Fibroblast of skin of left quadriceps (primary cell): ENCODE data around the gene KHSRP.
"Not testable (repeated sequence)": the region's sequence is repeated elsewhere in the genome, so short reads cannot be mapped to it uniquely, and the experiment has no call there.

Source experiments
- DNase-seq, 2 experiments: peaks; one replicate each; pipeline ENCODE4 v3.0.0-alpha.2; 2013; ENCODE audit warnings: low read depth in 2 of 2

KHSRP gene

GRCh38 chr19:6418562-6418932 is 6.1 kb downstream of the KHSRP start:
- DNase-seq = no peak

DNA sequence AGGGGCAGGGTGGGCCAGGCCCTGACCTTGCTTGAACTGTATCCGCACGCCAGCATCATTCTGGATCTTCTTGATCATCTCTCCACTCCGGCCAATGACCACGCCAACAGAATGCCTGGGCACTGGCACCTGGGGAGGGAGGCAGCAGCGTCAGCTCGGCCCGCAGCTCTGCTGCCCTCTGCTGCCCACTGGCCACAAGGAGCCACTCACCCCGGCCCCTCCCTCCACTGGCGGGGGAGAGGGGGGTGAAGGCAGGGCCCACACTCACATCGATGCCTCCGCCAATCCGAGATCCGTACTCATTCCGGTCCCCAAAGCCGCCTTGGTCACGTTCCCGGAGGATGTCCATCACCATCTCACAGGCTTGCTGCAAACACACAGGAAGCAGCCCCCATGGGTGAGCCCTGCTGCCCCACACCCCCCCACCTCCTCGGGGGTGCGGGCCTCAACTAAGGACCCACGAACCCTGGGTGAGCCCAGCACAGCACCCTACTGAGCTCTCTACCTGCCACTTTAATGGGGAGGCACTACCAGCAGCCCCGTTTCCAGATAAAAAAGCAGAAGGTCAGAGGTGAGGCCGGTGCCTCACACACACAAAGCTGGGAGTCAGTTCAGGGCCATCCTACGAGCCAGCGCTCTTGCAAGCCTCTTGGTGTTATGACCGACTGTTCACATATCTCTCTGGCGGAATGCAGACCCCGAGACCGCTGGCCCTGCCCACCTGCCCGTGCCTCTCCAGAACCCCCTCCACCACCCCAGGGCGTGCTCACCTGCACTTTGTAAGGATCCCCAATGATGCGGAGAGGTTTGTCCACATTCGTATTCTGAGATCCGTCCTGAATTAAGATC is 6.7 kb downstream of the KHSRP start:
- DNase-seq = no peak

GRCh38 chr19:6416658-6417405 is 7.8 kb downstream of the KHSRP start:
- no peak for DNase-seq

GRCh38 chr19:6415591-6416190 is 8.9 kb downstream of the KHSRP start:
- no peak for DNase-seq

- DNase-seq = no peak
Observed at GRCh38 chr19:6414793-6415590, 9.6 kb downstream of the KHSRP start.

- DNase-seq = no peak
Observed at GRCh38 chr19:6413721-6414643, 10.6 kb downstream of the KHSRP start.

- no peak for DNase-seq
Observed at GRCh38 chr19:6413291-6413690, 11.3 kb downstream of the KHSRP start.

DNA sequence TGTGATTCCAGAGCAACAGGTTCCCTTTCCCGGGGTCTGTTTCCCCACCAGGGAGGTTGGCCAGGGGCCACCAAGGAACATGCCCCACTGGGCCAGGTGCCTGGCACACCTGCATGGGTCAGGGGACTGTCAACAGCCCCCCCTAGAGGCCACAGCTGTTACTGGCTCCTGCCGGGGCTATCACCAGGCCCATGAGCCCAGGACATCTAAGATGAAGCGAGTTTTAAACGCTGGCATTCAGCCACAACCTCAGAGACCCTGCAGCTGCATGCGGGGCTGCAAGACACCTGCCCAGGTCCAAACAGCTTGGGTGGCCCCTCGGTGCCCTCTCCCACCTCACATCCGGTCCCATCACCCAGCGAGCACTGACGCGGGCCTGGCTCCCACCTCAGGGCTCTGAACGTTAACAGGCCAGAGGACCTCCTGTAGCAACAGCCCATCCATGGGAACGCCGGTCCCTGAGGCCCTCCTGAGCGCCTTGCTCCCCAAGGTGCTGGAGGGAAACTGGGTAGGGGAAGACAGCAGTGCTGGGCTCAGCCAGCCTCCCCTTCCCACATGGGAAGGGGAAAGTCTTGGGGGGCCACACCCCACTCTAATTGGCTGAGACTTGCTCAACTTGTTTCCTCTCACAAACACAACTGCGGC is 12.0 kb downstream of the KHSRP start:
- no peak for DNase-seq

GRCh38 chr19:6412061-6412446 is 12.6 kb downstream of the KHSRP start:
- DNase-seq = no peak

- DNase-seq = no peak
Observed at GRCh38 chr19:6409346-6409745, 15.3 kb downstream of the KHSRP start.

DNA sequence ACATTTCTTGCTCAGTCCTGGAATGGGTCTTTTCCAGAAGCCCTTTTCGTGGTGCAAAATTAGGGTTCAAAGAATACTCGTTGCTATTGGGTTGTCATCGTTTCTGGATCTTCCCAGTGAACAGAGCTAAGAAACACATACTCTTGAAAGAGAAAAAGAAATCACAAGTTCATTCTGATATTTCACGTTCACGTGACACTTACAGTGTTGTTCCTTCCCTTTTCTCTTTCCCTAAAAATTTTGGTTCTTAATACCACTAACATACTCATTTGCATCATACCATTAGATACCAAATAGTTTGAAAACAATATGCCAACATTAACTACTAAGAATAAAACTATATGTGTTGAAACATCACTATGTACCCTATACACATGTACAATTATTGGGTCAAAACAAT is 18.2 kb downstream of the KHSRP start:
- no peak for DNase-seq

DNA sequence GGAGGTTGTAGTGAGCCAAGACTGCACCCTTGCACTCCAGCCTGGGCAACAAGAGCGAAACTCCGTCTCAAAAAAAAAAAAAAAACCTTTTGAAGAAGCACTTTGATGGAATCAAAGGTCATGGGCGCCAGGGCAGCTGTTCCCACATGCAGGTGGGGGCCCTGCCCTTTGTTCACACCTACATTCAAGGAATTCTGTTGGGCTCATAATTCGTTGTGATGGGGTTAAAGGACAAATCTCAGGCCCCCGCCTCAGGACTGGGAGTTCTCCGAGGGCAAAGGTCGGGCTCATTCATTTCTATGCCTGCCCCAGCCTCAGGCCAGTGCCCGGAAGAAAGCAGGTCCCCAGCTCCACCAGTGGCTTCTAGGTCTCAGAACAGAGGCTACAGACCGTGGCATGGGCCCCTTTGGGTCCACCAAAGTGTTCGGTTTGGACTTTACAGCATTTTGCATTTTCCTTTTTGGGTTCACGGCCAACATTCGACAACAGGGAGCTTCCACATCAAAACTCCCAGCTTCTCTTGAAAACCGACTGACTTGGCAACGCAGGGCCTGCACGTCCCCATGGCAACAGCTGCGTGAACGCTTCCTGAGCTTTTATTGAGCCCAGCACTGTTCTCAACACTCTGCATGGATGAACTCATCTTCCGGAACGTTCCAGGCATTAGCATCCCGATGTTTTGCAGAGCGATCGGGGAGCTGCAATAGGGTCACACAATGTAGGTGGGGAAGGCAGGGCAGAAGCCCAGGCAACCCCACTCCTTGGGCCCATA is 21.6 kb downstream of the KHSRP start:
- peak; percentile 55 for DNase-seq

DNA sequence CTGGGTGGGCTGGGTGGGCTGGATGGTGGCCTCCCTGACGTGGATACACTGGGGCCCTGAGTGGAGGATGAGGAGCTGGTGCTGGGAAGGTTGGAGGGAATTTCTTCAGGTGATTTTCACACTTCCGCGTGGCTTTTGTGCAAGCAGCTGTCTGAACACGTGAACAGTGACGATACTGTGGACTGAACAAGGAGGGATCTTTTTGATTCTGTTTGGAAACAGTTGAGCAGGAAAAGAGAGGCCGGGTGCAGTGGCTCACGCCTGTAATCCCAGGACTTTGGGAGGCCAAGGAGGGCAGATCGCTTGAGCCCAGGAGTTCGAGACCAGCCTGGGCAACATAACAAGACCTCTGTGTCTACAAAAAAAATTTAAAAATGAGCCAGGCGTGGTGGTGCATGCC is 22.6 kb downstream of the KHSRP start:
- DNase-seq = no peak

- DNase-seq = not testable (repeated sequence)
Observed at GRCh38 chr19:6400062-6400944, 24.3 kb downstream of the KHSRP start.

GRCh38 chr19:6396305-6396704 is 28.3 kb downstream of the KHSRP start:
- no peak for DNase-seq

DNA sequence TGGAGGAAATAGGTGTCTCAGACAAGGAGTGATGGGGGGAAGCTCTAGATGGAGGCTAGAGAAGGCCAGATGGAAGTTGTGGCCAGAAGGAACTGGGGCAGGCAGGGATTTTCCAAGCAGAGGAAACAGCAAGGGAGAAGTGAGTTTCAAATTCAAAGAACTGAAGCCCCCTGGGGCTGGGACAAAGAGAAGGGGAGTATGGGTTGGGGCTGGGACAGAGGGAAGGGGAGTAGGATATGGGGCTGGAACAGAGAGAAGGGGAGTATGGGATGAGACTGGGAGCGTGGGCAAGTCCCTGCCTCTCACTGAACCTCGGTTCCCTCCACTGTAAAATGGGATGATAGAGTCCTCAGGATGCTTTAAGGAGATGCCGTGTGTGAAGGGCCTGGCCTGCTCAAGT is 29.8 kb downstream of the KHSRP start:
- no peak for DNase-seq

DNA sequence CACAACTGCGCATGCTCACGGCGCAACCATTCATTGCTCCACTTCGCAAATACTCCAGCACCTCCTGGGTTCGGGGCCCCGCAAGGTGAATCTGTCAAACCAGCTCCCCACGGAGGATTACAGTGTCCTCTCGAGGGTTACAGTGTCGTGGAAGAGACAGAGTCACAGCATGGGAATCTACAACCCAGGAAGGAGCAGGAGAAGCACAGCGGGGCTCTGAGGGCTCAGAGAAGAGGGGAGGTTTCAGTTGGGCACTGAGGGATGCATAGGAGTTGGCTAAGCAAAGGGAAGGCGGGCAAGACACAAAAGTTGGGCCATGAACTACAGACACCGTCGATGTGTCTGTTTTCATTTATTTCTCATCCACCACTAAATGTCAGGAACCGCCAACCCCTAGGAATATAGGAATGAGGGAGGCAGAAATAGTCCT is 30.6 kb downstream of the KHSRP start:
- no peak for DNase-seq
